ENCODE data around the gene DPEP2.
"Not testable (repeated sequence)": the region's sequence is repeated elsewhere in the genome, so short reads cannot be mapped to it uniquely, and the experiment has no call there.

Gene DPEP2

DNA sequence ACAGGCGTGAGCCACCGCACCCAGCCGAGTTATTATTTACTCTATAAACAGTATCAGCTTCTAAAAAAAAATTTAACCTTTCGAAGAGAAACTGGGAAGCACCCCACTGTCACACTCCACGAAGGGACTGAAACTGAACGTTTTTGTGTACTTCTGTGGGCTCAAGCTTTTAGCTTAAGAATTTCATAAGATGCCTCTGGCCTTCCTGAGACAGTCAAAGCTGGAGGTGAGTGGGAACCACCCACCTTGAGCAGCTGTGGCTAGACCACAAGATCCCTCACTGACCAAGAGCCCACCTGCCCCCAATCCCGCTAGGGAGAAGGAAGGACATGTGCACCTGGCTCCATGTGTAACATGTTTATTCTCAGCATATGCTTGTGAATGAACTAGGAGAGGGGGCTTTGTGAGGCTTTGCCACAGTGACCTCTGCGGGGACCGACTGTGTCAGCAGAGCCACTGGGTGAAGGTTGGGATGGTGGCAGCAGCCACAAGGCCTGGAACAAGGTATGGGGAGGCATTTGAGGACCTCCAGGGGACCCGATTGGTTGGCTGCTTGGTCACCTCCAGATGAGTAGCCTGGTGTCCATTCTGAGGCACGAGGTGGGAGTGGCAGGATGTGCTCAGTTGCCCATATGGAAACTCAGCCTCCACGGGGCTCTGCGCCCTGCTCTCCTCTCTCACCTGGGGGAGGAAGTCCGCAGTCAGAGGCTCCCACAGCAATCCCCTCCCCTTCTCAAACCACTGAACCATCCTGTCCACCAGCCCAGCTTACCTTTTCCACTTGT lies 23.8 kb downstream of the DPEP2 start:
- no peak for DNase-seq

DNA sequence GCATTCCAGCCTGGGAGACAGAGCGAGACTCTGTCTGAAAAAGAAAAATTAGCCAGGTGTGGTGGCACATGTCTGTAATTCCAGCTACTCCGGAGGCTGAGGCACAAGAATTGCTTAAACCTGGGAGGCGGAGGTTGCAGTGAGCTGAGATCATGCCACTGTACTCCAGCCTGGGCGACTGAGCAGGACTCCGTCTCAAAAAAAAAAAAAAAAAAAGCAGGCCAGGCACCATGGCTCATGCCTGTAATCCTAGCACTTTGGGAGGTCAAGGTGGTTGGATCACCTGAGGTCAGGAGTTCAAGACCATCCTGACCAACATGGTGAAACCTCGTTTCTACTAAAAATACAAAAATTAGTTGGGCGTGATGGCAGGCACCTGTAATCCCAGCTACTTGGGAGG lies 27.0 kb downstream of the DPEP2 start:
- DNase-seq, result not testable (repeated sequence)

DNA sequence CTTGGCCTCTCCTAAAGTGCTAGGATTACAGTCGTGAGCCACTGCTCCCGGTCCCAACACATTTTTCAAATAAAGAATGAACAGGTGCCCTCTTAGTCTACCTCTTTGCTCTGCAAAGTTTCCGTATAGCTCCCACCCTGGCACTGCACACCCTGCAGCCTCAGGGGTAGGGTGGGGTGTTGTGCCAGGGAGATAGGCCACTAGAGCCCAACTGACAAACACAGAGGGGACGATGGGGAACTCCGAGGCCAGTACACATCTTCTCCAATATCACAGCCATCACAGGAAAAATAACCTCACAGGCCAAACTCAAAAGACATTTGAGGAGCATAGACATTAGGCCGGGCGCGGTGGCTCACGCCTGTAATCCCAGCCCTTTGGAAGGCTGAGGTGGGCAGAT lies 28.2 kb downstream of the DPEP2 start:
- DNase-seq, result no peak

DNA sequence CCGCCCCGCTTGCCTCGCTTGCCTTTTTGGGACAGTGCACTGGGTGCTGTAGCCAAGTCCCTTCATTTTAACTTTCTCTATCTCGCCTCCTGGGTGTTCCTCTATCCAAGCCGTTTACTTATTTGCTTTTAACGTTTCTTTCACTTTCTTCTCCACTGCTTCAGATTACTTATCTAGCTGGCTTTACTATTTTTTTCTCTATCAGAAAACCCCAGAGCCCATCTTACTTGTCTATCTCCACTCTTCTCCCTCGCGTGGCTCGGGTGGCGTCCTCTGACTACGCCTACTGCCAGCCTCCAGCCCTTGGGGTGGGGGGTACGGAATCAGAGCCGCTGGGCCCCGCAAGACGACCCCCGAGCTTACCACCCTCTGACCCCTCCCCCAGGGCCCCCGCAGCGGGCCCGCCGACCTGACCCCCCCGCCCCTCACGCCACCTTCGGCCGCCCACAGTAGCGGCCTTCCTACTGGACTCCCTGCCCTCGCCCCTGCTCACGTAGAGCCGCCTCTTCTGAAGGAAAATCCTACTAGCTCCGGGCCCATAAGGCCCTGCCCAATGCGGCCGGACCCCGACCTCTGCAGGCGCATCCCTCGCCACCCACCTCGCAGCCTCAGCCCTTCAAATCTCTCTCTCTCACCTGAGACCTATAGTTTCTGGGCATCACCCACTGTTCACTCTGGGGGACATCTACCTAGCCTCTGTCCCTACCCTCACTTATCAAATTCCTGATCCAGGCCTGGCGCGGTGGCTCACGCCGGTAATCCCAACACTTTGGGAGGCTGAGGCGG lies 29.8 kb downstream of the DPEP2 start:
- DNase-seq, result no peak

DNA sequence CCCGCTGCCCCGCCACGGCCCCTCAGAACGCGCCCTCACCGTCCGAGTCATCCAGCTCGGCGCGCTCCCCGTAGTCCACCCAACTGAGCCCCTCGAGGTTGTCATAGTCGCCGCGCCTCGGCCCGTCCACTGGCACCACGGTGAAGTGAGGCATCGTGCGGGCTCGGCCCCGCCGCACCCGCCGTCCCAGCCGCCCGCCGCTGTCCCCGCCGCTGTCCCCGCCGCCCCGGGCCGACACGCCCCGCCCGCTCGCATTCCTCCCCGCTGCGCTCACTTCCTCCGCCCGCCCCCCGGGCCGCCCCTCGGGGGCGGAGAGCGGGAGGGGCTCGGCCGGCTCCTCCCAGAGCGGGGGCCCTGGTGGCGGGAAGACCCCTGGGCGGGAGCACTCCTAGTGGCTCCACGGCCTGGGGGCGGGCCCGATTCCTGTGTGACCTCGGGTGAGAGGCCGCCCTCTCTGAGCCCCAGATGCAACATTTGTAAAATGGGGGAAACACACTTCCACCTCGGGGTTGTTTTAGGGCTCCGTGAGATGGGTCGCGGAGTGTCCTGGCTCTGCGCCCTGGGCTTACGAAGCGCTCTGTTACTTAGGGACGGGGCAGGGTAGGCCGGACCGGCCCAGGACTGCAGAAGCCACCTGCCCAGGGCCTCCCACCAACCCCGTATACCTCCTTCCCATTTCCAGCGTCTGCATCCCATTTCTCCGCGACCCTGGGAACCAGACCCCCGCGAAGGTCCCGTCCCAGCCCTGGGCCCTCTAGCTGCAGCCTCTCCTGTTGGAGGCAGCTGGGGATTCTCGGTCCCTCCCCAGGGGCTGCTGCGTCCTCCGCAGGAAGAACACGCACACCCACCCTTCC lies 30.7 kb downstream of the DPEP2 start, which contains the start of gene SLC12A4:
TSS of gene SLC12A4 (minus strand) at position 238 of the 854 bp plus-strand sequence. CDS start at position 154, 84 bp downstream.
- peak; percentile 84 for DNase-seq

DNA sequence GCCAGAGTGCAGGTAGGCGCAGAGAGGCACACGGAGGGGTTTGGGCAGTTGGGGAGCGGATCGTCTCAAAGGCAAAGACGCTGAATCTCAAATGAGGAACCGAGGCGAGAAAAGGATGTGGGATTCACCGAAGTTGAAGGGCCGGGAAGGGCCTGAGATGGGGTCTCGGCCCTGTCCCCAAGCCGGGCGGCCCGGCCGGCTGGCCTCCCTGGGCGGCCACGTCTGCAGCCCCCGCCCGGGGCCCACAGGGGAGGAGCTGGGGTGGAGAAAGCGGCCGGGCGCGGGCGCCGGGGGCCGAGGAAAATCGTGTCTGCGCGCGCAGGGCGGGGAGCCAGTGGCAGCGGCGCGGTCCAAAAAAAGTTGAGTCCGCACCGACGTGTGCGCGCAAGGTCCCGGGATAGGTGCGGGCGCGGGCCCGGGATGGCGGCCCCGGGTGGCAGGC lies 31.3 kb downstream of the DPEP2 start:
- DNase-seq, result no peak

DNA sequence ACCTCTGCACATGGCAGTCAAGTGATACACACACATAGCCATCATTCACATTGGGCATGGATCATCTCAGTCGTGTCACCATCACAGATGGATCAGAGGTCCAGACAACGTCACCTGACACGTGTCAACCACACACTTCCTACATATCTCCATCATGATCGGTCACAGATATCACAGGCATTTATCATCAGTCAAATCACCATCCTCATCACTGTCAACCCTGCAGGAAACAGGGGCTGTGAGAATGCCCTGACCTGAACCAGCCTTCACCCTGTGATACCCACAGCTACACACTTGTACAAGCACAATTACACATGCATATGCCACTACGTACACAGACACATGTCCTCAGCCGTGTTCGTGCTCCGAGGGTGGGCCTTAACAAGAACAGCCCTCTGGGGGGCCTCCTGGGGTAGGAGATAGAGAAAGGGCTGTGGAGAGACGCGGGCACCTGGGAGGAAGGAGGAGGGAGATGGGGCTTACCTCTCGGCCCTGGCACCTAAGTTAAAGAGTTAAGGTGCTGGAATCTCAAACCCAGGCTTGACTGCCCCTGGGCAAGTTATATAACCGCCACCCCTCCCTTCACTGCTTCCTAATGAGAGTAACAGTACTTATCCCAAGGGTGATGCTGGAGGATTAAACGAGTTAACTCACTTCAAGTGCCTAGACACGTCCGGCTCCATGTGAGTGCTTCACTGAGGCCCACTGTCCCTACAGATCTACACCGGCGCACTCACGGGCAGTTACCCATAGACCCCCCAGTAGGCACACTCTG lies 31.9 kb downstream of the DPEP2 start:
- no peak for DNase-seq

DNA sequence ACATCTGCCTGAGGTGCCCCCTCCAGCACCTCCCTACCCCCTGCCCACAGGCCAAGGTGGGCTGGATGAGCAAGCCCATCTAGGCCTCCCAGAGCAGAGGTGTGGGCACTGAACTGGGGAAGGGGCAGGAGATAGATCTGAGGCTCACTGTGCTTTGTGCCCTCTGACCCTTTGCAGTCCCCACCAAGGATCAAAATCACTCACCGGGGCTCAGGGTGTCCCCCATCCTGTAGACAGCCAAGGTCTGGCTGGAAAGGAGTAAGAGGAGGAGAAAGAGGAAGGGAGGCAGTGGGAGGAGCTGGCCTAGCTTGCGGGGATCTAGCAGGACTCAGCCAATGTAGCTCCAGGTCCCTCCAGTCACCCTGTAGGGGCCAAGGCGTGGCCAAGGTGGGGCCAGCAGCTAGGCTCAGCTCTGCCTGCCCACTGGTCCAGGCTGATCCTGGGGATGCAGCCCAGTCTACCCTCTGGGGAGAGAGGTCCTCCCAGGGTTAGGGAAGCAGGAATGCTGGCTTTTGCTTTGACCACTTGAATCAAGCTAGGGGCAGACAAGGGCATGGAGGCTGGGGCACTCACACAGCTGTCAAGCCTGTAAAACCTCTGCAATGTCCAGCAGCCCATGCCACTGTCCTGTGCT lies 32.6 kb downstream of the DPEP2 start:
- no peak for DNase-seq

DNA sequence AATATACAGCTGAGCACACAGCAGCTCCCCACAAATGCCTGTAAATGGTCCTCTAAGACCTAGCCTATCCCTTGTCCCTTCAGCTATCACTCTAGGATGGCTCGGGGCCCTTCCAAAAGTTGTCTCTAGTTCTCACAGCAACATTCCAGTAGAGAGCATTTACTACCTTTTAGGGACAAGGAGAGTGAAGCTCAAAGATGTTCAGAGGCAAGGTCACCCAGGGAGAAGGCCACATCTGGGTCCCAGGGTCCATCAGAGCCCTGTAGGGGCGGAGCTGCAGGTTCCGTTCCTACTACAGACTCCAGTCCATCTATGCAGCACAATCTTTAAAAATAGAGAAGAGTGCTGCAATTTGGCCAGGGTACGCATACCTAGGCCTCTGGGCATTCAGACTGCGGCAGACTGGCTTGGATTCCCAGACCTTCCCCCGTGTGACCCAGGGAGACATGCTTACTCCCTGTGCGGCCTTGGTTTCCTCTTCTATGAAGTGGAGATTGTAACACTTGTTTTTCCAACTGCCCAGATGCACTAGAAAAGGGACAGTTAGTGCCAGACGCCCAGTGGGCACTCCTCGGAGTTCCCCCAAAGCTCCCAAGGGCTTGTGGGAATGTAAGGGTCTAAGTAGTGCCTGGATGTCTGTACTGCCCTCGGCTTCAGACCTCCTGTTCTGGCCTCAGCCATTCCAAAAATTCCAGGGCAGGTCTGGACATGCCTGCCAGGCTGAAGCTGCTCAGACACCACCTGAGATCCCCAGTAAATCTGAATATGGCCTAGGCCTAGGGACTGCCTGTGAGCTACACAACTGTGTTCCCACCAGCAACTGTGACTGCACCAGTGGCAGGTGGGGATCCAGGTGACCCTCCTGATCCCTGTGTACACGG lies 33.4 kb downstream of the DPEP2 start:
- DNase-seq, result no peak

DNA sequence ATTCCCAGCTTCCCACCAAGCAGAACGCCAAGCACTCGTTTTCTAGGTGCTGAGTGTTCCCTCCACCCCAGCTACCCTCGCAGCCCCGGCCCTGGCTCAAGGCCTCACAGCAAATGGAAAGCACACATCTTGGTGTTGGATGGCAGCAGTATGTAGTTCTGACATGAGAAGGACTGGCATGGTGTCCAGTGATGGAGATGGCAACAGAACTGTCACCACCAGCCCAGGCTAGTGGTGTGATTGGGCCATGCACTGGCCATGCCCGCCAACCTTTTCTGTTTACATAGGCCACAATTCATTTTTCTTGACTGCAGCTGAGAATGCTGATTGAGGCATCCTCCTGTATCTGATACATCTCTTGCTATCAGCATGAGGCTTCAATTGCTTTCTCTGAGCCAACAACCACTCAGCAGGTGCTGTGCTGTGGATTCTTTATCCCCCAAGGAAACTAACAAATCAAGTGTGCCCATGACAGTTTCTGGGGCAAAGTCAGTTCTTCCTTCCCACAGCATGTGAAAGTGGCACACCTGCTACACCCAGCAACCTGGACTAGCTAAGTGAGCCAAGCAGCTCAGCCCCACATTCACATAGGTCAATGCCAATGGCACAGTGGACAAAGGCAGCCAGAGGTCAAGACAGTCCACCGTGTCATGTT lies 34.7 kb downstream of the DPEP2 start:
- DNase-seq, result no peak

DNA sequence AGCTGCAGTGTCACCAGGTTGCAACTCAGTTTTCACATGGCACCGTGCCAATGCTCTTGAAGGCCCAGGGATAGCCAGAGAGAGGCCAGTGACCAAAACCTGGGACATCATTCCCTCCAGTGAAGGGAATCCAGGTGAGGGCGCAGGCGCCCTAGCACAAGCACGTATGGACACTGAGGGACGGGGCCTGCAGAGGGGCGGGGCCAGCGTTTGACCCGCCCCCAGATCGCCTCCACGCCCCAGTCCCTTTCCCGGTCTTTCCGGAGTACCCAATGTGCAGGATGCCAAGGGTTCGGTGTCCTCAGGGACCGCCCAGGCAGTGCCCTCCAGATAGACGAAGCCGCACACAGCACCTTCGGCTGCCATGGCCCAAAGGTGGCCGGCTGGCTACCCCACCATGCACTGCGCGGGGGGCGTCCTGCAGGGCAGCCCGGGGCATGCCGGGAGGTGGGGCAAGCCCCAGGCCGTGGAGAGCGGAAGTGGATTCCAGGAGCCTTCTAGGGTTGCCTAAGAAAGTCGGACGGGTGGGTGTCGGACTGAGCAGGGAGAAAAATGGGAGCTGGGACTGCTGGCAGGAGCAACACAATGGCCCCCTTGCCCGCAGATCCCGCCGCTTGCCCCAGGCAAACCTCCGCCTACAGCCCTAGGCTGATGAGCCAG lies 35.5 kb downstream of the DPEP2 start:
- no peak for DNase-seq

DNA sequence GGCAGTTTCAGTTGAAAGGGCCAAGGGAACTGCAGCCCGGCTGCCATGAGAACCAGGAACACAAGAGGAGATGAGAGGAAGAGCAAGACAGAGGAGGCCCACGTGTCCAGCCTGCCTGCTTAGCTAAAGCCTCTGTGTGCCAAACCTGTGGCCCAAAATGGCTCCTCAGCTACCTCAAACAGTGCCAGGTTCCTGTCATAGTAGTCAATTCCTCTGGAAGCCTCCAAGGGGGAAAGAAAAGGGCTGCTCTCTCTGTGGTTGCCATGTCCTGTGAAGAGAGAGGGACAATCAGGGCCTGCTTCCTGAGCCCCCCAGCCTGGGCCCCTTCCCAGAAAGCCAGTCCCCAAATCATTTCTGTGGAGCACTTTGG lies 36.0 kb downstream of the DPEP2 start:
- no peak for DNase-seq

DNA sequence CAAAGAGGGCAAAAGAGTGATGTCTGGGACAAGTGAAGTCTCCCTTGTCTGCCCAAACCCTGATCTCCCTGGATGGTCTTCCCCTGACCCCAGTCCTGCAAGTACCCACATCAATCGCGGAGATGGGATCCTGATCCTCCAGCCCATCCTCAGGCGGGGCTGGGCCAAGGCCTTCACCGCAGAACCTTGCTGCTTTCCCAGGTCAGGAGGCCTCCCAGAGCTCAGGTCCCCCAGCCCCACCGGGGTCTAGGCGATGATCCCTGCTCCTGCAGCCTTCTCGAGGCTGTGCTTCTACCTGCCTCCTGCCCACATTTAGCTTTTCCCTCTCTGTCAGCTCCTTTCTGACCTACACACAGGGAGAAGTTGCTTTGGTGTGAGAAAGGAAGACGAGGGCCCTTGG lies 37.1 kb downstream of the DPEP2 start:
- DNase-seq, result no peak

DNA sequence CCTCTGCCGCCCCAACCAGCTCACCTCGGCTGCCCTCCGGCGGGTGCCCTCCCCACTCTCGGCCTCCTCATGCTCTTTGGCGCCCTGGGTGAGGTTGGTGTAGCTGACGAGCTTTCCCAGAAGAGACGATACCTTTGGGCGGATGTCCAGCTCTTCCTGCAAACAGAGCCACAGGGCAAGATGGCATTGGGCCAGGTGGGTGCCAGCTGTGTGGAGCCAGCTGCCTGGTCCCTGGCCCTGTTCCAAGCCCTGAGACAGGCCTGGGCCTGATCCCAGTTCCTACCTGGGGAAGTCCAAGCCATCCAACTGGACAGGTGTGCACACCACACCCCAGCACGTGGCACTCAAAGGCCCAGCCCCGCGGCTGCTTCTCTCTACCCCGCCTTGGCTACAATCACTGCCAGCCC lies 37.7 kb downstream of the DPEP2 start:
- no peak for DNase-seq

DNA sequence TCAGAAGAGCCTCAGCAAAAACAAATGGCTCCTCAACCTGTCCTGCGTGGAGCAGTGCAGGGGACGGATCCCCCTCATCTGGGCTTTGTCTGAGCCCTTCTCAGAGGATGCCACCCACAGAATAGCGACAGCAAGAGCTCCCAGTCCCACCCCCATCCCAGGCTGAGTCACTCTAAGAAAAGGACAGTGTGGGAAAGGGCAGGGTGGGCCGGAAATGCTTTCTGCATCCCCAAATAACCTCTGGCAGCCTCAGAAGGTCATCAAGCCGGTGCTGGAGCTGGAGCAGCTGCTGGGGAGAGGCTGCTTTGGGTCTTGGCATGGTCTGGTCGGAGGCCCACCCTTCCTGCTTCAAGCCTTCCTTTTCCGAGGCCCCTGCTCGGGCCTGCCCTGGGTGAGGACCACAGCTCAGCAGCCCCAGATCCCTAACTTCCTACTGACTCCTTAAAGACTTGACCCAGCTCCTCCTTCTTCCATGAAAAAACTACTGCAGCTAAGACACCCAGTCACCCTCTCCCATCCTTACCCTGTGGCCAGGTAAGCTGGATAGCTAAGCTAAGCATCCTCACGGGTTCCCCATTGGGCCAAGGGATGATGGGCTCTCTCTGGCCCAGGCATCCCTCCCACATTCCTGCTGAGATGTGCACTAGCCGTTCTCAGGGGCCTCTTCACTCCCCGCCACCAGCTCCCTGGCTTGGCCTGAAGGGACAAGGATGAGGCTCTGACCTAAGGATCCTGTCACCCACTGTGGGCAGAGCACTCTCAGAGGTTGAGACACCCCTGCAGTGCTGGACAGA lies 39.6 kb downstream of the DPEP2 start:
- DNase-seq, result no peak

DNA sequence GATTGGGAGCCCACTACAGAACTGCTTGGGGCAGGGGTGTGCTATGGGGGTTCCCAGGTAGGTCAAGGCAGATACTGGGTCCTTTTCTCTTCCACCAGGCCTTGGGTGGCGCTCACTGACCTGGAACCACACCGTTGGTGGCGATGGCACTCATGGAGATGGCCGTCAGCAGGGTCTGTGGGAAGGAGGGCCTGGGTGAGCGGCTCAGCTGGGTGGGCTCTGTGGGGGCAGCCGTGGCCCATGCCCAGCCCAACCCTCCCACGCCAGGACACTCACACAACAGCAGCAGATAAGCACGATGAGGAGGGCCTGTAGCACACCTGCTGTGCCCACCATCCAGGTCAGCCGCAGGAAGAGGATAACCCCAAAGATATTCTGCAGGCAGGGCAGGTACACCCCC lies 41.7 kb downstream of the DPEP2 start:
- no peak for DNase-seq

DNA sequence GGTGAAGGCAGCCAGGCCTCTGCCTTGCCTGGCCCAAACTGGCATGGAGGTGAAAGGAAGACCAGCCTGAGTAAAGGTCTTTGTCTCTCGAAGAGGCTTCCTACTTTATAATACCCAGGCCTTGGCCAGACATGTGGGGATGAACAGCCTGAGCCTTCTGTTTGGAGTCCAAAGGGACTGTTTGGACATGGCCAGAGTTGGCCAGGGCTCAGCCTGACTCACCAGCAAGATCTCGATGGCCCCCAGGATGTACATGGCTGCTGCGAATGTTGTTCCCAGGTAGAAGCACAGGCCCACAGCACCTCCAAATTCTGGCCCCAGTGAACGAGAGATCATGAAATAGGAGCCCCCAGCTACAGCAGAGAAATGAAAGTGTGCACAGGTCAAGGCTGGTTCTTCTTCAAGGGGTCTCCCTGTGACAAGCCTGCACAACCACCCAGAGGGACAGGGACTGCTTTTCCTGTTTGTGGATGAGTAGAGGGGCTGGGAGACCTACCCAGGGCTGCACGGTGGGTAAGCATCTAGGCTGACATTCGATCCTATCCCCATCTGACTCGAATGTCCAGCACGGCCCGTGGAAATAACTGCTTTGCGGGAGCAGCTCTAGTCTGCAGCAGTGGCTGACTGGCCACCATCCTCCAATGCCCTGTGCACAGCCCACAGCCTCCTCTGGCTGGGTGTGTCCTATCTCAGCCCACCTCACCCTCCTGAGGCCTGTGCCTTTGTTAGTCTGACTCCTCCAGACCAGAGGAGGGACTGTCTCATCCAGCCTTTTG lies 44.7 kb downstream of the DPEP2 start:
- DNase-seq, result no peak

All from activated CD8-positive, alpha-beta memory T cell treated with anti-CD3 and anti-CD28 coated beads, Interleukin-2, amount 50 U/mL, for 4 hours (primary cell).